HepG2 (cell line): ENCODE results near the gene HSPE1. TPM values are rescaled to one million over a fixed set of nuclear protein-coding genes. Genes with fewer than 3 reads are reported as not detected.
"Not testable (repeated sequence)": the region's sequence is repeated elsewhere in the genome, so short reads cannot be mapped to it uniquely, and the experiment has no call there.

ENCODE experiments used
- ATAC-seq: fragments of 200-7000 bp; cut with Tn5 transposase; 3 replicates; pipeline ENCODE4 v1.9.1; 2020; ENCODE audit warnings: mild to moderate bottlenecking, moderate library complexity
- BruUV-seq: library from RNA; stranded (reverse); fragments of 400-500 nt; replicated peaks from 2 replicates; lab custom pipeline; 2021; lab: Mats Ljungman, UMichigan
- CTCF ChIA-PET: fragments of 300-600 bp; formaldehyde crosslinking; extraction: SDS; loops from one replicate; lab custom pipeline; 2021; ENCODE audit warnings: low total read pairs, inconsistent platforms, low intra/inter-chr PET ratio; lab: Yijun Ruan, JAX
- POLR2A ChIA-PET: fragments of 350-600 bp; sonication (Branson Sonifier 250); formaldehyde crosslinking; loops from one replicate; lab custom pipeline; 2020; ENCODE audit warnings: antibody characterized with exemption, inconsistent platforms; lab: Yijun Ruan, JAX
- DNase-seq: peaks from one replicate; pipeline ENCODE4 v3.0.0-alpha.2; 2015; ENCODE audit warnings: low spot score
- FAIRE-seq: peaks from 3 replicates; lab custom pipeline; 2011; peaks lifted over from hg19 to GRCh38; lab: Jason Lieb, UNC
- H2AFZ ChIP-seq: one replicate; pipeline ENCODE4 v1.6.1; 2011; ENCODE audit warnings: low read length, inconsistent platforms
- H3K27ac ChIP-seq: fragments of 300-600 bp; 3 replicates; pipeline ENCODE4 v1.8.0; 2011; ENCODE audit warnings: mixed run types, mild to moderate bottlenecking, mixed read lengths, low read length, inconsistent platforms; ENCODE audit not compliant: insufficient read depth; ENCODE audit errors: extremely low read length
- H3K27me3 ChIP-seq, 2 experiments: fragments of 200-600 bp in 1 of 2; 2 replicates in 1 of 2; 3 replicates in 1 of 2; pipeline versions ENCODE4 v1.6.0 to v1.8.0; 2011; ENCODE audit warnings: low read length in 2 of 2, mild to moderate bottlenecking in 2 of 2, moderate library complexity in 2 of 2, inconsistent platforms in 1 of 2; ENCODE audit not compliant: insufficient read depth in 2 of 2, control insufficient read depth in 1 of 2
- H3K36me3 ChIP-seq, 2 experiments: fragments of 200-600 bp in 1 of 2; replicated peaks in 1 of 2; 2 replicates in 1 of 2; 3 replicates in 1 of 2; pipeline versions ENCODE4 v1.5.1 to v1.8.0; 2011; ENCODE audit warnings: low read length in 2 of 2, inconsistent platforms in 1 of 2; ENCODE audit not compliant: insufficient read depth in 2 of 2, control insufficient read depth in 1 of 2
- H3K4me1 ChIP-seq: 2 replicates; pipeline ENCODE4 v1.5.1; 2012; ENCODE audit warnings: low read length, inconsistent platforms; ENCODE audit not compliant: insufficient read depth
- H3K4me2 ChIP-seq: 2 replicates; pipeline ENCODE4 v1.6.0; 2011; ENCODE audit warnings: low read depth, low read length, inconsistent platforms
- H3K4me3 ChIP-seq, 3 experiments: fragments of 200-600 bp in 1 of 3; sonication (generic), shearing (Covaris generic) in 1 of 3; replicated peaks in 1 of 3; 2 replicates each; pipeline ENCODE4 v1.5.1; 2011 to 2016; ENCODE audit warnings: low read length in 3 of 3, inconsistent platforms in 2 of 3, low read depth in 2 of 3, mild to moderate bottlenecking in 2 of 3, control low read depth in 1 of 3, mixed read lengths in 1 of 3; ENCODE audit not compliant: insufficient read depth in 1 of 3
- H3K79me2 ChIP-seq: one replicate; pipeline ENCODE4 v1.6.1; 2011; ENCODE audit warnings: low read length, inconsistent platforms; ENCODE audit not compliant: insufficient read depth
- H3K9ac ChIP-seq: 2 replicates; pipeline ENCODE4 v1.6.0; 2011; ENCODE audit warnings: mild to moderate bottlenecking, low read depth, low read length, inconsistent platforms; ENCODE audit not compliant: insufficient read depth
- H3K9me3 ChIP-seq: 2 replicates; pipeline ENCODE4 v1.5.1; 2012; ENCODE audit warnings: mild to moderate bottlenecking, low read length
- H4K20me1 ChIP-seq: 2 replicates; pipeline ENCODE4 v1.6.0; 2011; ENCODE audit warnings: inconsistent platforms, mild to moderate bottlenecking, low read length, moderate library complexity; ENCODE audit not compliant: insufficient read depth
- CREM ChIP-seq, 2 experiments: sonication (generic) in 1 of 2; formaldehyde crosslinking in 1 of 2; IDR thresholded peaks; 2 replicates each; pipeline versions ENCODE4 v1.4.0 to v1.6.1; 2016 to 2020; ENCODE audit warnings: antibody characterized with exemption in 1 of 2, mild to moderate bottlenecking in 1 of 2, missing genetic modification reagents in 1 of 2
- GATAD2A ChIP-seq: IDR thresholded peaks from 2 replicates; pipeline ENCODE4 v1.6.1; 2016
- HNRNPLL ChIP-seq: fragments of 200-400 bp; formaldehyde crosslinking; IDR thresholded peaks from 2 replicates; pipeline ENCODE4 v1.6.1; 2017; ENCODE audit warnings: mild to moderate bottlenecking, low read depth, low read length; ENCODE audit not compliant: poor library complexity, severe bottlenecking
- HOXA3 ChIP-seq: sonication (generic); formaldehyde crosslinking; IDR thresholded peaks from 2 replicates; pipeline ENCODE4 v1.5.0; 2020; ENCODE audit warnings: missing genetic modification reagents
- NCOA2 ChIP-seq: sonication (generic); formaldehyde crosslinking; IDR thresholded peaks from 2 replicates; pipeline ENCODE4 v1.8.0; 2022; ENCODE audit warnings: inconsistent platforms
- PLRG1 ChIP-seq: fragments of 450-650 bp; conservative IDR thresholded peaks from 2 replicates; pipeline ENCODE4 v1.6.1; 2016
- SAFB2 ChIP-seq: sonication (generic); formaldehyde crosslinking; IDR thresholded peaks from 2 replicates; pipeline ENCODE4 v1.5.1; 2020; ENCODE audit warnings: missing genetic modification reagents, low read depth, mild to moderate bottlenecking, borderline replicate concordance
- ZNF317 ChIP-seq: sonication (generic); formaldehyde crosslinking; IDR thresholded peaks from 2 replicates; pipeline ENCODE4 v1.5.0; 2020; ENCODE audit warnings: mild to moderate bottlenecking, missing genetic modification reagents
- ZNF724P ChIP-seq: sonication (generic); formaldehyde crosslinking; IDR thresholded peaks from 2 replicates; pipeline ENCODE4 v1.8.0; 2022; ENCODE audit warnings: missing genetic modification reagents, borderline replicate concordance
- WGBS: methylation state at CpG from one replicate; pipeline ENCODE4 v1.1.6; 2017; ENCODE audit warnings: low lambda C conversion rate; 5-methylcytosine and 5-hydroxymethylcytosine counted together
- in situ Hi-C: cut with HindIII; loops from 2 replicates; pipeline ENCODE4 v1.10.0; 2017; ENCODE audit warnings: low pct_unique_long_range_greater_than_20kb; ENCODE audit not compliant: extremely low pct_ligation_motif_present
- intact Hi-C: fragments of 100-400 bp; cut with micrococcal nuclease; formaldehyde crosslinking; loops from one replicate; pipeline ENCODE4 v1.10.0; 2022; ENCODE audit not compliant: unreplicated experiment
- polyA plus RNA-seq, 8 experiments: library from polyadenylated mRNA; depleted of rRNA in 3 of 8; stranded (reverse) in 7 of 8; unstranded in 1 of 8; fragments of >200 nt; fragmentation: Illumina TruSeq in 4 of 8; extraction: Trizol in 4 of 8; gene quantifications; 2 replicates each; pipeline versions ENCODE4 v1.2.1 to v1.2.3, GENCODE V29; 2011 to 2016; ENCODE audit warnings: low read depth in 4 of 8, missing spikeins in 1 of 8, mixed read lengths in 1 of 8; ENCODE audit not compliant: insufficient read depth in 1 of 8
- total RNA-seq, 5 experiments: library from RNA; depleted of rRNA; stranded (reverse); fragments of >200 nt; fragmentation: Illumina TruSeq; extraction: Trizol; gene quantifications; 2 replicates each; pipeline ENCODE4 v1.2.3, GENCODE V29; 2016; ENCODE audit warnings: low read depth in 1 of 5
- TF ChIP-seq, protein P1 (sequence below): sonication (generic); formaldehyde crosslinking; IDR thresholded peaks from 2 replicates; pipeline ENCODE4 v1.4.0; 2020; ENCODE audit warnings: missing genetic modification reagents, low read depth, mild to moderate bottlenecking, borderline replicate concordance

HSPE1 gene
- total and polyA plus RNA-seq, 2 of the 13 experiments (the other 11 are each of a cell fraction or from before 2014, with no cell fraction given), result 244 to 823 TPM

- H3K27me3 ChIP-seq, result no peaks in the 10 kb centered on the region
- 86% methylated on average over 5 of the region's 5 CpGs for WGBS
- H2AFZ ChIP-seq, result no peak overlapping the region
- no peaks in the 10 kb centered on the region for H4K20me1 ChIP-seq
- DNase-seq, result no peak
- peak; percentile 65 for ATAC-seq
- TF ChIP-seq SAFB2, result no peak
- TF ChIP-seq, protein P1, sequence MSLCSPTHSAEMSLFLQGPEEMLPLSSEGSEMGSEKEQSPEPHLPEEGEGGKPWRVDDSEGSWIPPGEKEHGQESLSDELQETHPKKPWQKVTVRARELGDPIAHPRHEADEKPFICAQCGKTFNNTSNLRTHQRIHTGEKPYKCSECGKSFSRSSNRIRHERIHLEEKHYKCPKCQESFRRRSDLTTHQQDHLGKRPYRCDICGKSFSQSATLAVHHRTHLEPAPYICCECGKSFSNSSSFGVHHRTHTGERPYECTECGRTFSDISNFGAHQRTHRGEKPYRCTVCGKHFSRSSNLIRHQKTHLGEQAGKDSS (CRISPR knock-in tag), result no peak
- no peak for TF ChIP-seq CREM (IDR thresholded peaks at IDR 0.05)
- TF ChIP-seq CREM (CRISPR knock-in tag; IDR thresholded peaks at IDR 0.05), result no peak
- no peak for TF ChIP-seq HOXA3
- TF ChIP-seq PLRG1, result no peak
- TF ChIP-seq ZNF317 (CRISPR knock-in tag), result no peak
- TF ChIP-seq HNRNPLL, result no peak
- no peak for TF ChIP-seq GATAD2A
- TF ChIP-seq NCOA2, result no peak
- TF ChIP-seq ZNF724P, result no peak
- H3K27ac ChIP-seq, result no peak overlapping the region
- ChIA-PET POLR2A (interaction anchor here (1.4 to 1.6 kb wide), 2 partner anchors 33 to 96 kb away, joined by 3 to 4 read pairs; partner anchors contain the start of genes COQ10B and MOB4), CTCF (no interaction called here)
- H3K79me2 ChIP-seq, result no peaks in the 10 kb centered on the region
- no TSS peak for BruUV-seq
- no peak overlapping the region for H3K9ac ChIP-seq
- H3K4me3 ChIP-seq, result no peak overlapping the region
- no peaks in the 10 kb centered on the region for H3K9me3 ChIP-seq
- intact Hi-C loops (no loop called here), in situ Hi-C loops (no loop called here)
- FAIRE-seq, result no peak
- no peak overlapping the region for H3K4me2 ChIP-seq
- peaks cover 7% of the 10 kb centered on the region; the same call in 1 of the 2 replicates for H3K4me1 ChIP-seq
- peaks cover 5 to 38% of the 10 kb centered on the region in 2 experiments for H3K36me3 ChIP-seq
Measured at GRCh38 chr2:197548582-197548981, 48.4 kb downstream of the HSPE1 start.

GRCh38 chr2:197551260-197551659 lies 51.1 kb downstream of the HSPE1 start:
- H3K4me2 ChIP-seq, H3K9me3 ChIP-seq, DNase-seq, ATAC-seq, H4K20me1 ChIP-seq, H3K27ac ChIP-seq, H2AFZ ChIP-seq, H3K4me1 ChIP-seq, BruUV-seq, FAIRE-seq, CTCF ChIA-PET, POLR2A ChIA-PET, H3K9ac ChIP-seq, H3K27me3 ChIP-seq, in situ Hi-C loops, H3K4me3 ChIP-seq, H3K79me2 ChIP-seq, intact Hi-C loops: not testable (repeated sequence)
- H3K36me3 ChIP-seq, result peaks cover 4 to 41% of the 10 kb centered on the region in 2 experiments
- WGBS, result 100% methylated on average over 2 of the region's 2 CpGs
